ENCODE measurements around the gene ZRSR2. TPM values are rescaled to one million over a fixed set of nuclear protein-coding genes. Genes with fewer than 3 reads are reported as not detected.
"Not testable (repeated sequence)": the region's sequence is repeated elsewhere in the genome, so short reads cannot be mapped to it uniquely, and the experiment has no call there.

The ZRSR2 gene
- total RNA-seq, 2 donors from 2014 or later, result 4.0 to 6.1 TPM

DNA sequence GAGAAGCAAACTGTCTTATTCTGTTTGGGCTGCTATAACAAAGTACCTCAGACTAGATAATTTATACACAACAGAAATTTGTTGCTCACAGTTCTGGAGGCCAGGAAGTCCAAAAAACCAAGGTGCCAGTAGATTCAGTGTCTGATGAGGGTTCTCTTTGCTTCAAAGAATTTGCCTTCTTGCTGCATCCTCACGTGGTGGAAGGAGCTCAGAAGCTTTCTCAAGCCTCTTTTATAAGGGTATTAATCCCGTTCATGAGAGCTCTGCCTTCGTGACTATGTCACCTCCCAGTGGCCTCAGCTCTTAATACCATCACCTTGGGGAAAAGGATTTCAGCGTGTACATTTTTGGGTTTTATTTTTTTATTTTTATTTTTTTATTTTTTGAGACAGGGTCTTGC is 32.1 kb upstream of the ZRSR2 start:
- no peaks in the 10 kb centered on the region for H3K4me1 ChIP-seq
- no peak overlapping the region for H3K27ac ChIP-seq
- H3K9me3 ChIP-seq, result no peaks in the 10 kb centered on the region
- no peak overlapping the region for H3K4me3 ChIP-seq
- no peak for TF ChIP-seq CTCF (IDR thresholded peaks at IDR 0.05)
- no peaks in the 10 kb centered on the region for H3K27me3 ChIP-seq
- DNase-seq (ENCODE audit: low spot score), result no peak
- H3K36me3 ChIP-seq, result no peaks in the 10 kb centered on the region

DNA sequence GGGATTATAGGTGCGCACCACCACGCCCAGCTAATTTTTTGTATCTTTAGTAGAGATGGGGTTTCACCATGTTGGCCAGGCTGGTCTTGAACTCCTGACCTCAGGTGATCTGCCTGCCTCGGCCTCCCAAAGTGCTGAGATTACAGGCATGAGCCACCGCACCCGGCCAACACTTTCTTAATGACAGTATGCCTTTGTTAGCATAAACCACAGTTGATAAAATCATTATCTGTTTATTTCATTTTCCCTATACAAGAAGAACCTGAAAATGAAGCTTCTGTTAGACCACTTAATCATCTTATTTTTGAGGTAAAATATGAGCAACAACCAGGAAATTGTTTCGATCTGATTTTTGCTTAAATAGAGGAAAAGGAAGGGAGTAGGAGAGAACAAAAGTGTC is 30.4 kb upstream of the ZRSR2 start:
- H3K27me3 ChIP-seq; H3K27ac ChIP-seq; H3K9me3 ChIP-seq; H3K36me3 ChIP-seq; H3K4me3 ChIP-seq; H3K4me1 ChIP-seq; DNase-seq (ENCODE audit: low spot score): not testable (repeated sequence)

- H3K36me3 ChIP-seq, result no peaks in the 10 kb centered on the region
- no peak overlapping the region for H3K4me3 ChIP-seq
- no peaks in the 10 kb centered on the region for H3K4me1 ChIP-seq
- H3K27ac ChIP-seq, result no peak overlapping the region
- H3K9me3 ChIP-seq, result no peaks in the 10 kb centered on the region
- no peak for DNase-seq (ENCODE audit: low spot score)
- H3K27me3 ChIP-seq, result no peaks in the 10 kb centered on the region
- peak; percentile 35 to 76 for TF ChIP-seq CTCF (IDR thresholded peaks at IDR 0.05)
Observed at GRCh38 chrX:15761564-15762191, 28.6 kb upstream of the ZRSR2 start.

DNA sequence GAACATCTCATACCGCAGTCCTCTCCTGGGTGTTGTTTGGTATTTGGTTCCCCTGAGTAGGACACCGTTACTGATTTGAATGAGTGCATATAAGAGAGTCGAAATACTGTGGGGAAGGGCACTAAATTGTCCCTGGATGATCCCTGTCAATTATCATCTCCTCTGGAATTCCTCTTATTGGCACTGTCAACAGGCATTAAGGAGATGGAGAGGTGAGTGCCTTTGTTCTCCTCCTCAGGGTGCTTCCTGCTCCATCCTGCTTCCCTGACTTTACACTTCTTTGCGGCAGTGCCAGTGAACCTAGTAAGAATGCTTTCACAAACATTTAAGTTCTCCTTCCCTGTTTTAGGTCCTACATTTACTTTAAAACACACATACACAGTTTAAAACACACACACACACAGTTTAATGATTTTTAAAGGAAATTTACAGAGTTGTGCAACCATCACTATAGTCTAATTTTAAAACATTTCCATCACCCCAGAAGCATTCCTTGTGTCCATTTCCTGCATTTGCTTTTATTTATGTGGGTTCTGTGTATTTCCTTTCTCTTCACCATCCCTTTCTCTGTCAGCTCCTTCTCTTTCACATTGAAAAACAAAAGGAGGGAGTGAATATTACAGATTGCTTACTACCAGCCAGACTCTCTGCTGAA is 20.9 kb upstream of the ZRSR2 start:
- H3K9me3 ChIP-seq, result no peaks in the 10 kb centered on the region
- no peak for TF ChIP-seq CTCF (IDR thresholded peaks at IDR 0.05)
- H3K27ac ChIP-seq, result no peak overlapping the region
- H3K4me1 ChIP-seq, result no peaks in the 10 kb centered on the region
- no peak for DNase-seq (ENCODE audit: low spot score)
- H3K27me3 ChIP-seq, result no peaks in the 10 kb centered on the region
- no peak overlapping the region for H3K4me3 ChIP-seq
- no peaks in the 10 kb centered on the region for H3K36me3 ChIP-seq

DNA sequence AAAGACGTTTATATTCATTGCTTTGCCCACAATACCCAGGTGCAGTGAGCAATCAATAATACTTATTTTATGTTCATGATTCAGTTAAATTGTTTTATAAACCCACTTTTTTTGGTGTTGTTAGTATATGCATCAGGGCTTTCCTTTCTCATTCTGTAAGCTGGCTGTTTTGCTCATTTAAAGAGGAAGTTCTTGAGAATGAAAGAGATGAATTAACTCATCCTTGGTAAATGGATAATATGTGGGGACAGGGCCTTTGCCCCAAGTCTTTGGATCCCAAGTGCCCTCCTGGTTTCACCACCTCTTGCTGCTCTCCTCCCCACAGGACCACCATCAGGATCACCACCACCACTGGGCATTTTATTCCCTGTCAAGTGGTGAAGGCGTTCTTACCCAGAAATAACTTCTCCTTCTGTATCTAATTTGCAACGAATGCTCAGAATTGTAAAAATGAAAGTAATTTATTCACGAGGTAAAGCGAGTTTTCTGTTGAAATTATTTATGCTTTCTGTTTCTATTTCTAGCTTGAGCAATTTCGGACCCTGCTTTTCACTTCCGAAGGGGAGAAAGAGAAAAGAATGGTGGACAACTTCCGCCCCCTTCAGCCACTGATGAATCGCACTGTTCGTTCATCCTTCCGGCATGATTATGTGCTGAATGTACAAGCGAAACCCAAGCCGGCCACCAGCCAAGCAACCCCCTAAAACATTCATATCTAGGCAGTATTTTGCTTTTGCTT is 8.2 kb upstream of the ZRSR2 start:
- H3K4me1 ChIP-seq, result no peaks in the 10 kb centered on the region
- H3K27me3 ChIP-seq, result no peaks in the 10 kb centered on the region
- TF ChIP-seq CTCF (IDR thresholded peaks at IDR 0.05), result no peak
- no peak for DNase-seq (ENCODE audit: low spot score)
- H3K4me3 ChIP-seq, result no peak overlapping the region
- H3K27ac ChIP-seq, result no peak overlapping the region
- H3K36me3 ChIP-seq, result no peaks in the 10 kb centered on the region
- H3K9me3 ChIP-seq, result no peaks in the 10 kb centered on the region

- H3K4me3 ChIP-seq, result no peak overlapping the region
- no peaks in the 10 kb centered on the region for H3K36me3 ChIP-seq
- TF ChIP-seq CTCF (IDR thresholded peaks at IDR 0.05), result no peak
- H3K4me1 ChIP-seq, result peaks cover 0 to 6% of the 10 kb centered on the region in 2 donors
- no peak overlapping the region for H3K27ac ChIP-seq
- no peak for DNase-seq (ENCODE audit: low spot score)
- no peaks in the 10 kb centered on the region for H3K9me3 ChIP-seq
- no peaks in the 10 kb centered on the region for H3K27me3 ChIP-seq
Observed at GRCh38 chrX:15785176-15785750, 5.0 kb upstream of the ZRSR2 start.

Measured in right atrium auricular region (tissue), 2 donors.